ENCODE data around the gene TLL1. TPM values are rescaled to one million over a fixed set of nuclear protein-coding genes. Genes with fewer than 3 reads are reported as not detected.

Gene TLL1
- total and polyA plus RNA-seq, 2 donors (not counting 3 experiments of a cell fraction or from before 2014, with no cell fraction given) = 0.41 to 1.4 TPM

DNA sequence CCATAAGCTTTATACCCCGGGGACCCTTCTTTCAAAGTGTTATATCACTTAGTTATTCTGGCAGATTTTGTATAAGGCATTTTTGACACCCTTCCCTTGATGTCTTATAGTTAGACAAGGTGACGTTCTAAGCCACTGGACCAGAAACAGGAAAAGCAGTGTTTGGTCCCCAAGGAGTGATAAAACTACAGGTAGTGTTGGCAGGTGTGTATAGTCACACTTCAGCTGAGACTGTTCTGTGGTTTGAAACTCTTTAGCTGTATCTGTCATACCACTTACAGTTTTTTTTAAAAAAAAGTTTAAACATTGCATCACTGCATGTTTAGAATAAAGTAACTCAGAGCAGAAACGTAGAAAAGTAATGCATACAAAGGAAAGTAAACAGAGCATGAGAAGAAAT is 48.5 kb downstream of the TLL1 start:
- intact Hi-C loops (cut with micrococcal nuclease) (no loop called here), dilution Hi-C loops (cut with MboI; ENCODE audit: extremely low pct_ligation_motif_present, low sequenced_read_pairs) (no loop called here)
- TF ChIP-seq MYC (IDR thresholded peaks at IDR 0.05; ENCODE audit: low read depth, low read length) (no peak), GATA2 (IDR thresholded peaks at IDR 0.05; ENCODE audit: insufficient read depth, insufficient read length, low read depth, low read length) (no peak), POLR2AphosphoS5 (IDR thresholded peaks at IDR 0.05; ENCODE audit: insufficient read depth, low read depth, low read length) (no peak), EZH2 (IDR thresholded peaks at IDR 0.05; ENCODE audit: borderline replicate concordance, low read depth, low read length, severe bottlenecking) (no peak), FOS (IDR thresholded peaks at IDR 0.05; ENCODE audit: borderline replicate concordance, insufficient read depth, low read length) (no peak), JUN (IDR thresholded peaks at IDR 0.05; ENCODE audit: borderline replicate concordance, insufficient read depth, insufficient read length, low read depth) (no peak), POLR2A (IDR thresholded peaks at IDR 0.05; ENCODE audit: low read depth, low read length) (no peak)
- TF ChIP-seq, protein P1, sequence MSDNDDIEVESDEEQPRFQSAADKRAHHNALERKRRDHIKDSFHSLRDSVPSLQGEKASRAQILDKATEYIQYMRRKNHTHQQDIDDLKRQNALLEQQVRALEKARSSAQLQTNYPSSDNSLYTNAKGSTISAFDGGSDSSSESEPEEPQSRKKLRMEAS (IDR thresholded peaks at IDR 0.05; ENCODE audit: insufficient read depth, insufficient read length) = no peak
- TF ChIP-seq, protein P2, sequence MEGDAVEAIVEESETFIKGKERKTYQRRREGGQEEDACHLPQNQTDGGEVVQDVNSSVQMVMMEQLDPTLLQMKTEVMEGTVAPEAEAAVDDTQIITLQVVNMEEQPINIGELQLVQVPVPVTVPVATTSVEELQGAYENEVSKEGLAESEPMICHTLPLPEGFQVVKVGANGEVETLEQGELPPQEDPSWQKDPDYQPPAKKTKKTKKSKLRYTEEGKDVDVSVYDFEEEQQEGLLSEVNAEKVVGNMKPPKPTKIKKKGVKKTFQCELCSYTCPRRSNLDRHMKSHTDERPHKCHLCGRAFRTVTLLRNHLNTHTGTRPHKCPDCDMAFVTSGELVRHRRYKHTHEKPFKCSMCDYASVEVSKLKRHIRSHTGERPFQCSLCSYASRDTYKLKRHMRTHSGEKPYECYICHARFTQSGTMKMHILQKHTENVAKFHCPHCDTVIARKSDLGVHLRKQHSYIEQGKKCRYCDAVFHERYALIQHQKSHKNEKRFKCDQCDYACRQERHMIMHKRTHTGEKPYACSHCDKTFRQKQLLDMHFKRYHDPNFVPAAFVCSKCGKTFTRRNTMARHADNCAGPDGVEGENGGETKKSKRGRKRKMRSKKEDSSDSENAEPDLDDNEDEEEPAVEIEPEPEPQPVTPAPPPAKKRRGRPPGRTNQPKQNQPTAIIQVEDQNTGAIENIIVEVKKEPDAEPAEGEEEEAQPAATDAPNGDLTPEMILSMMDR (IDR thresholded peaks at IDR 0.05; ENCODE audit: extremely low read depth in 1 of 2, insufficient read depth in 1 of 2, low read depth in 1 of 2, low read length in 2 of 2) = no peak
- no peak overlapping the region for H3K27ac ChIP-seq (ENCODE audit: insufficient read depth, low read depth, low read length)
- FAIRE-seq (no peak), DNase-seq (ENCODE audit: low read depth, low spot score) (no peak)
- H3K79me2 ChIP-seq (ENCODE audit: control insufficient read depth, insufficient read depth, low read length) = no peaks in the 10 kb centered on the region
- no peaks in the 10 kb centered on the region for H3K9me3 ChIP-seq (replicated peaks; ENCODE audit: control insufficient read depth, insufficient read depth, low read length)
- H3K9ac ChIP-seq (replicated peaks; ENCODE audit: extremely low read depth, insufficient read depth, low read length) = no peak overlapping the region
- no peaks in the 10 kb centered on the region for H4K20me1 ChIP-seq (replicated peaks; ENCODE audit: control insufficient read depth, extremely low read depth, insufficient read depth, low read length)
- H3K36me3 ChIP-seq (ENCODE audit: control insufficient read depth in 2 of 2, extremely low read depth in 1 of 2, insufficient read depth in 2 of 2, low read length in 2 of 2) = no peaks in the 10 kb centered on the region
- ChIA-PET POLR2A (no interaction called here), CTCF (no interaction called here)
- H3K4me2 ChIP-seq (ENCODE audit: insufficient read depth, low read length) = no peak overlapping the region
- no peaks in the 10 kb centered on the region for H3K9me1 ChIP-seq (replicated peaks; ENCODE audit: control insufficient read depth, extremely low read depth, insufficient read depth, low read length)
- BruUV-seq (replicated peaks) = no TSS peak
- no peak overlapping the region for H3K4me3 ChIP-seq (replicated peaks in 1 of 3; ENCODE audit: insufficient read depth in 1 of 3, low read depth in 1 of 3, low read length in 3 of 3)
- peaks cover 9% of the 10 kb centered on the region for H3K4me1 ChIP-seq (ENCODE audit: control insufficient read depth, extremely low read depth, insufficient read depth, low read length)
- H2AFZ ChIP-seq (ENCODE audit: low read depth, low read length) = no peak overlapping the region
- H3K27me3 ChIP-seq (ENCODE audit: control insufficient read depth in 2 of 2, insufficient read depth in 2 of 2, low read length in 2 of 2) = no peaks in the 10 kb centered on the region

All from endothelial cell of umbilical vein (primary cell).